ENCODE measurements around the gene C17orf78.

The C17orf78 gene

DNA sequence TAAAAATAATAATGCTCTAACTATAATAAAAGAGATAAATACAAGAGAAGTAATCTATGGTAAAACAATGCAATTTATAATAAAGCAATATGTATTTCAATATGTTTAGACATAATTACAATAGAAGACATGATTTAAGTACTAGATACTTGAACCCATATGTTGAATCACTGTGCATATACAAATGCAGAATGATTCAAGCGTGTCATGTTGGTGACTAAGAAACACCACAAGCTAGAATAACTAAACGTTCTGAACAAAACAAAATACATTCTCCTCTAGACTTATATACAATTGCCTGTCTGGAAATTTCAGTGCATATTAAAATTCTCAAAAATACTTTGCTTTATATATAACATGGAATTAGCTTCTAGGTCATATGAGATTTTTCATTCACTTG, 42.1 kb downstream of the C17orf78 start:
- ChIA-PET CTCF (interaction anchor here (0.6 kb wide), 1 partner anchor 15 kb away, joined by 3 read pairs; no protein-coding TSS in a partner anchor), POLR2A (no interaction called here)
- Histone ChIP-seq H3K36me3 (ENCODE audit: control insufficient read depth in 2 of 2, insufficient read depth in 1 of 2, low read length in 2 of 2) (peaks cover 70 to 87% of the 10 kb centered on the region in 2 experiments), H3K9me3 (ENCODE audit: control insufficient read depth, insufficient read depth, low read depth, low read length) (no peaks in the 10 kb centered on the region), H3K27ac (ENCODE audit: extremely low read depth, low read depth, low read length) (no peak overlapping the region), H3K4me1 (ENCODE audit: control insufficient read depth, insufficient read depth, low read length) (peaks cover under 1% of the 10 kb centered on the region; the same call in 1 of the 2 replicates), H3K4me3 (ENCODE audit: low read depth, low read length) (no peak overlapping the region)
- TF ChIP-seq, protein P1, sequence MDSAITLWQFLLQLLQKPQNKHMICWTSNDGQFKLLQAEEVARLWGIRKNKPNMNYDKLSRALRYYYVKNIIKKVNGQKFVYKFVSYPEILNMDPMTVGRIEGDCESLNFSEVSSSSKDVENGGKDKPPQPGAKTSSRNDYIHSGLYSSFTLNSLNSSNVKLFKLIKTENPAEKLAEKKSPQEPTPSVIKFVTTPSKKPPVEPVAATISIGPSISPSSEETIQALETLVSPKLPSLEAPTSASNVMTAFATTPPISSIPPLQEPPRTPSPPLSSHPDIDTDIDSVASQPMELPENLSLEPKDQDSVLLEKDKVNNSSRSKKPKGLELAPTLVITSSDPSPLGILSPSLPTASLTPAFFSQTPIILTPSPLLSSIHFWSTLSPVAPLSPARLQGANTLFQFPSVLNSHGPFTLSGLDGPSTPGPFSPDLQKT (IDR thresholded peaks at IDR 0.05; ENCODE audit: borderline replicate concordance, low read depth, low read length): no peak
- TF ChIP-seq ZNF514 (tag by site-specific recombination; IDR thresholded peaks at IDR 0.05) (no peak), ZNF138 (tag by site-specific recombination; IDR thresholded peaks at IDR 0.05; ENCODE audit: borderline replicate concordance) (no peak), ZNF530 (tag by site-specific recombination; IDR thresholded peaks at IDR 0.05; ENCODE audit: low read depth) (no peak), ZNF677 (tag by site-specific recombination; IDR thresholded peaks at IDR 0.05) (no peak), SCRT2 (tag by site-specific recombination; IDR thresholded peaks at IDR 0.05) (no peak), ZNF600 (tag by site-specific recombination; IDR thresholded peaks at IDR 0.05) (no peak), ZNF521 (tag by site-specific recombination; IDR thresholded peaks at IDR 0.05) (no peak), ZNF324 (tag by site-specific recombination; IDR thresholded peaks at IDR 0.05) (no peak), ZNF394 (tag by site-specific recombination; IDR thresholded peaks at IDR 0.05; ENCODE audit: borderline replicate concordance) (no peak)
- TF ChIP-seq, protein P2, sequence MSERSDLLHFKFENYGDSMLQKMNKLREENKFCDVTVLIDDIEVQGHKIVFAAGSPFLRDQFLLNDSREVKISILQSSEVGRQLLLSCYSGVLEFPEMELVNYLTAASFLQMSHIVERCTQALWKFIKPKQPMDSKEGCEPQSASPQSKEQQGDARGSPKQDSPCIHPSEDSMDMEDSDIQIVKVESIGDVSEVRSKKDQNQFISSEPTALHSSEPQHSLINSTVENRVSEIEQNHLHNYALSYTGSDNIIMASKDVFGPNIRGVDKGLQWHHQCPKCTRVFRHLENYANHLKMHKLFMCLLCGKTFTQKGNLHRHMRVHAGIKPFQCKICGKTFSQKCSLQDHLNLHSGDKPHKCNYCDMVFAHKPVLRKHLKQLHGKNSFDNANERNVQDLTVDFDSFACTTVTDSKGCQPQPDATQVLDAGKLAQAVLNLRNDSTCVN (tag by site-specific recombination; optimal IDR thresholded peaks at IDR 0.05): no peak
- TF ChIP-seq, protein P3, sequence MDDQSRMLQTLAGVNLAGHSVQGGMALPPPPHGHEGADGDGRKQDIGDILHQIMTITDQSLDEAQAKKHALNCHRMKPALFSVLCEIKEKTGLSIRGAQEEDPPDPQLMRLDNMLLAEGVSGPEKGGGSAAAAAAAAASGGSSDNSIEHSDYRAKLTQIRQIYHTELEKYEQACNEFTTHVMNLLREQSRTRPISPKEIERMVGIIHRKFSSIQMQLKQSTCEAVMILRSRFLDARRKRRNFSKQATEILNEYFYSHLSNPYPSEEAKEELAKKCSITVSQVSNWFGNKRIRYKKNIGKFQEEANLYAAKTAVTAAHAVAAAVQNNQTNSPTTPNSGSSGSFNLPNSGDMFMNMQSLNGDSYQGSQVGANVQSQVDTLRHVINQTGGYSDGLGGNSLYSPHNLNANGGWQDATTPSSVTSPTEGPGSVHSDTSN (CRISPR knock-in tag; IDR thresholded peaks at IDR 0.05): no peak

DNA sequence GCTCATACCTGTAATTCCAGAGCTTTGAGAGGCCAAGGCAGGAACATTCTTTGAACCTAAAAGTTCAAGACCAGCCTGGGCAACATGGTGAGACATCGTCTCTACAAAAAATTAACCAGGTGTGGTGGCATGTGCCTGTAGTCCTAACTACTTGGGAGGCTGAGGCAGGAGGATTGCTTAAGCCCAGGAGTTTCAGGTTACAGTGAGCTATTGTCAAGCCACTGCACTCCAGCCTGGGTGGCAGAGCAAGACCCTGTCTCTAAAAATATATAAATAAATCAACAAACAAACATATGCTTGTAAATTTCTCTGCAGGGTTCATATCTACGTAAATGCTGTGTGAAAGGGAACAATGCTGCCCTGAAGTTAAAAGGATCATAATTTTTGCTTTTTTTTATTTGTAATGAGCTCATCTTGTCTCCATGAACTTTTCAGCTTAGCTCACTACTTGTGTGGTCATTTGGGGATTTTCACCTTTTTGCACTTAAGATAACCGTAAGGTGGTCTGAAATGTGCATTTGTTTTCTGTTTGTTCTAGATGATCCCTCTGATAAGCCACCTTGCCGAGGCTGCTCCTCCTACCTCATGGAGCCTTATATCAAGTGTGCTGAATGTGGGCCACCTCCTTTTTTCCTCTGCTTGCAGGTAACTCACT, 47.3 kb downstream of the C17orf78 start:
- H3K36me3 ChIP-seq (ENCODE audit: control insufficient read depth in 2 of 2, insufficient read depth in 1 of 2, low read length in 2 of 2): peaks cover 73 to 83% of the 10 kb centered on the region in 2 experiments
- H3K9me3 ChIP-seq (ENCODE audit: control insufficient read depth, insufficient read depth, low read depth, low read length): no peaks in the 10 kb centered on the region
- no peak overlapping the region for H3K4me3 ChIP-seq (ENCODE audit: low read depth, low read length)
- ChIA-PET POLR2A (interaction anchor here (1.0 kb wide), 2 partner anchors 12 to 16 kb away, joined by 3 read pairs; partner anchors contain the start of genes ACACA and TADA2A), CTCF (interaction anchor here (1.0 to 2.8 kb wide), 2 partner anchors 15 to 50 kb away, joined by 4 to 11 read pairs; no protein-coding TSS in a partner anchor)
- no peak overlapping the region for H3K27ac ChIP-seq (ENCODE audit: extremely low read depth, low read depth, low read length)
- H3K4me1 ChIP-seq (ENCODE audit: control insufficient read depth, insufficient read depth, low read length): peaks cover 5% of the 10 kb centered on the region; the same call in 1 of the 2 replicates
- TF ChIP-seq ZNF202 (tag by site-specific recombination; IDR thresholded peaks at IDR 0.05; ENCODE audit: borderline replicate concordance): no peak
- TF ChIP-seq, protein P4, sequence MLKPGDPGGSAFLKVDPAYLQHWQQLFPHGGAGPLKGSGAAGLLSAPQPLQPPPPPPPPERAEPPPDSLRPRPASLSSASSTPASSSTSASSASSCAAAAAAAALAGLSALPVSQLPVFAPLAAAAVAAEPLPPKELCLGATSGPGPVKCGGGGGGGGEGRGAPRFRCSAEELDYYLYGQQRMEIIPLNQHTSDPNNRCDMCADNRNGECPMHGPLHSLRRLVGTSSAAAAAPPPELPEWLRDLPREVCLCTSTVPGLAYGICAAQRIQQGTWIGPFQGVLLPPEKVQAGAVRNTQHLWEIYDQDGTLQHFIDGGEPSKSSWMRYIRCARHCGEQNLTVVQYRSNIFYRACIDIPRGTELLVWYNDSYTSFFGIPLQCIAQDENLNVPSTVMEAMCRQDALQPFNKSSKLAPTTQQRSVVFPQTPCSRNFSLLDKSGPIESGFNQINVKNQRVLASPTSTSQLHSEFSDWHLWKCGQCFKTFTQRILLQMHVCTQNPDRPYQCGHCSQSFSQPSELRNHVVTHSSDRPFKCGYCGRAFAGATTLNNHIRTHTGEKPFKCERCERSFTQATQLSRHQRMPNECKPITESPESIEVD (tag by site-specific recombination; IDR thresholded peaks at IDR 0.05): peak; percentile 53; the same call in 1 of the 2 replicates
- TF ChIP-seq ZSCAN23 (tag by site-specific recombination; IDR thresholded peaks at IDR 0.05): no peak
- TF ChIP-seq GLIS2 (tag by site-specific recombination; IDR thresholded peaks at IDR 0.05): no peak
- peak; percentile 46 for TF ChIP-seq FEZF1 (tag by site-specific recombination; IDR thresholded peaks at IDR 0.05)
- TF ChIP-seq, protein P5, sequence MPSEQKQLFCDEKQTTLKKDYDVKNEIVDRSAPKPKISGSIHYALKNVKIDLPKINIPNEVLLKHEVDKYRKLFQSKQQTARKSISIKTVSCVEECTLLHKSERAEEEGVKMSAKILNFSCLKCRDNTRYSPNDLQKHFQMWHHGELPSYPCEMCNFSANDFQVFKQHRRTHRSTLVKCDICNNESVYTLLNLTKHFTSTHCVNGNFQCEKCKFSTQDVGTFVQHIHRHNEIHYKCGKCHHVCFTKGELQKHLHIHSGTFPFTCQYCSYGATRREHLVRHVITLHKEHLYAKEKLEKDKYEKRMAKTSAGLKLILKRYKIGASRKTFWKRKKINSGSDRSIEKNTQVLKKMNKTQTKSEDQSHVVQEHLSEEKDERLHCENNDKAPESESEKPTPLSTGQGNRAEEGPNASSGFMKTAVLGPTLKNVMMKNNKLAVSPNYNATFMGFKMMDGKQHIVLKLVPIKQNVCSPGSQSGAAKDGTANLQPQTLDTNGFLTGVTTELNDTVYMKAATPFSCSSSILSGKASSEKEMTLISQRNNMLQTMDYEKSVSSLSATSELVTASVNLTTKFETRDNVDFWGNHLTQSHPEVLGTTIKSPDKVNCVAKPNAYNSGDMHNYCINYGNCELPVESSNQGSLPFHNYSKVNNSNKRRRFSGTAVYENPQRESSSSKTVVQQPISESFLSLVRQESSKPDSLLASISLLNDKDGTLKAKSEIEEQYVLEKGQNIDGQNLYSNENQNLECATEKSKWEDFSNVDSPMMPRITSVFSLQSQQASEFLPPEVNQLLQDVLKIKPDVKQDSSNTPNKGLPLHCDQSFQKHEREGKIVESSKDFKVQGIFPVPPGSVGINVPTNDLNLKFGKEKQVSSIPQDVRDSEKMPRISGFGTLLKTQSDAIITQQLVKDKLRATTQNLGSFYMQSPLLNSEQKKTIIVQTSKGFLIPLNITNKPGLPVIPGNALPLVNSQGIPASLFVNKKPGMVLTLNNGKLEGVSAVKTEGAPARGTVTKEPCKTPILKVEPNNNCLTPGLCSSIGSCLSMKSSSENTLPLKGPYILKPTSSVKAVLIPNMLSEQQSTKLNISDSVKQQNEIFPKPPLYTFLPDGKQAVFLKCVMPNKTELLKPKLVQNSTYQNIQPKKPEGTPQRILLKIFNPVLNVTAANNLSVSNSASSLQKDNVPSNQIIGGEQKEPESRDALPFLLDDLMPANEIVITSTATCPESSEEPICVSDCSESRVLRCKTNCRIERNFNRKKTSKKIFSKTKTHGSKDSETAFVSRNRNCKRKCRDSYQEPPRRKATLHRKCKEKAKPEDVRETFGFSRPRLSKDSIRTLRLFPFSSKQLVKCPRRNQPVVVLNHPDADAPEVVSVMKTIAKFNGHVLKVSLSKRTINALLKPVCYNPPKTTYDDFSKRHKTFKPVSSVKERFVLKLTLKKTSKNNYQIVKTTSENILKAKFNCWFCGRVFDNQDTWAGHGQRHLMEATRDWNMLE (tag by site-specific recombination; conservative IDR thresholded peaks at IDR 0.05; ENCODE audit: low read depth): no peak
- no peak for TF ChIP-seq ZNF548 (tag by site-specific recombination; IDR thresholded peaks at IDR 0.05)
- TF ChIP-seq, protein P6, sequence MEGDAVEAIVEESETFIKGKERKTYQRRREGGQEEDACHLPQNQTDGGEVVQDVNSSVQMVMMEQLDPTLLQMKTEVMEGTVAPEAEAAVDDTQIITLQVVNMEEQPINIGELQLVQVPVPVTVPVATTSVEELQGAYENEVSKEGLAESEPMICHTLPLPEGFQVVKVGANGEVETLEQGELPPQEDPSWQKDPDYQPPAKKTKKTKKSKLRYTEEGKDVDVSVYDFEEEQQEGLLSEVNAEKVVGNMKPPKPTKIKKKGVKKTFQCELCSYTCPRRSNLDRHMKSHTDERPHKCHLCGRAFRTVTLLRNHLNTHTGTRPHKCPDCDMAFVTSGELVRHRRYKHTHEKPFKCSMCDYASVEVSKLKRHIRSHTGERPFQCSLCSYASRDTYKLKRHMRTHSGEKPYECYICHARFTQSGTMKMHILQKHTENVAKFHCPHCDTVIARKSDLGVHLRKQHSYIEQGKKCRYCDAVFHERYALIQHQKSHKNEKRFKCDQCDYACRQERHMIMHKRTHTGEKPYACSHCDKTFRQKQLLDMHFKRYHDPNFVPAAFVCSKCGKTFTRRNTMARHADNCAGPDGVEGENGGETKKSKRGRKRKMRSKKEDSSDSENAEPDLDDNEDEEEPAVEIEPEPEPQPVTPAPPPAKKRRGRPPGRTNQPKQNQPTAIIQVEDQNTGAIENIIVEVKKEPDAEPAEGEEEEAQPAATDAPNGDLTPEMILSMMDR (tag by site-specific recombination; IDR thresholded peaks at IDR 0.05): no peak
